ENCODE results near the gene ACTL7B.

Gene ACTL7B

DNA sequence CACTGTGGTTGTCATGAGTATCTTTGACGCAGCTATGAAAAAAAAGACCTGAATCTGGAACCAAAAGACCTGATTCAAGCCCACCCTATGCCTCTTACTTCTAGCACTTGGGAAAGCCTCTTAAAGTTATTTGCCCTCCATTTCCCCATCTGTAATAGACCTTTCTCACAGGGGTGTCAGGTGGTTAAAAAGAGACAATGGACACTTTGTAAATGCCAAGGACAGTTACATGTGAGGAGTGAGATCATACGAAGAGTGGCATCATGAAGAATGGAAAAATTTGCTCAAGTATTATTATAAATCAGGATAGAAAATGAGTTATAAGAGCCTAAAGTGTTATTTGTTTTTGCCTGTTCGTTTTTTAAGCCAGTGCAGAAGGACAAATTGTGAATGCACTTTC, 46.5 kb downstream of the ACTL7B start:
- Histone ChIP-seq H3K36me3 (no peaks in the 10 kb centered on the region), H3K9me3 (no peaks in the 10 kb centered on the region), H3K27ac (no peak overlapping the region), H3K4me3 (ENCODE audit: low read depth in 1 of 2, low read length in 1 of 2) (no peak overlapping the region), H3K4me1 (ENCODE audit: control insufficient read depth in 1 of 2, insufficient read depth in 1 of 2, low read depth in 1 of 2, low read length in 1 of 2) (no peaks in the 10 kb centered on the region), H3K27me3 (no peaks in the 10 kb centered on the region)
- TF ChIP-seq, protein P1, sequence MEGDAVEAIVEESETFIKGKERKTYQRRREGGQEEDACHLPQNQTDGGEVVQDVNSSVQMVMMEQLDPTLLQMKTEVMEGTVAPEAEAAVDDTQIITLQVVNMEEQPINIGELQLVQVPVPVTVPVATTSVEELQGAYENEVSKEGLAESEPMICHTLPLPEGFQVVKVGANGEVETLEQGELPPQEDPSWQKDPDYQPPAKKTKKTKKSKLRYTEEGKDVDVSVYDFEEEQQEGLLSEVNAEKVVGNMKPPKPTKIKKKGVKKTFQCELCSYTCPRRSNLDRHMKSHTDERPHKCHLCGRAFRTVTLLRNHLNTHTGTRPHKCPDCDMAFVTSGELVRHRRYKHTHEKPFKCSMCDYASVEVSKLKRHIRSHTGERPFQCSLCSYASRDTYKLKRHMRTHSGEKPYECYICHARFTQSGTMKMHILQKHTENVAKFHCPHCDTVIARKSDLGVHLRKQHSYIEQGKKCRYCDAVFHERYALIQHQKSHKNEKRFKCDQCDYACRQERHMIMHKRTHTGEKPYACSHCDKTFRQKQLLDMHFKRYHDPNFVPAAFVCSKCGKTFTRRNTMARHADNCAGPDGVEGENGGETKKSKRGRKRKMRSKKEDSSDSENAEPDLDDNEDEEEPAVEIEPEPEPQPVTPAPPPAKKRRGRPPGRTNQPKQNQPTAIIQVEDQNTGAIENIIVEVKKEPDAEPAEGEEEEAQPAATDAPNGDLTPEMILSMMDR (IDR thresholded peaks at IDR 0.05): no peak
